KOPT-K1 (cell line): Measurements from ENCODE around the gene LAMC3.

ENCODE experiments used
- H3K27ac ChIP-seq: fragments of 200-600 bp; sonication (generic); 2 replicates; pipeline ENCODE4 v1.5.1; 2016; ENCODE audit warnings: antibody characterized with exemption, mild to moderate bottlenecking, low read depth, low read length; ENCODE audit not compliant: poor library complexity, severe bottlenecking
- H3K36me3 ChIP-seq: fragments of 200-600 bp; sonication (generic); 2 replicates; pipeline ENCODE4 v1.5.1; 2017; ENCODE audit warnings: antibody characterized with exemption, mild to moderate bottlenecking, low read length, moderate library complexity; ENCODE audit not compliant: insufficient read depth
- H3K9me3 ChIP-seq: fragments of 200-600 bp; sonication (generic); 2 replicates; pipeline ENCODE4 v1.5.1; 2017; ENCODE audit warnings: antibody characterized with exemption, low read length, mild to moderate bottlenecking; ENCODE audit not compliant: insufficient read depth, poor library complexity, severe bottlenecking

LAMC3 gene

DNA sequence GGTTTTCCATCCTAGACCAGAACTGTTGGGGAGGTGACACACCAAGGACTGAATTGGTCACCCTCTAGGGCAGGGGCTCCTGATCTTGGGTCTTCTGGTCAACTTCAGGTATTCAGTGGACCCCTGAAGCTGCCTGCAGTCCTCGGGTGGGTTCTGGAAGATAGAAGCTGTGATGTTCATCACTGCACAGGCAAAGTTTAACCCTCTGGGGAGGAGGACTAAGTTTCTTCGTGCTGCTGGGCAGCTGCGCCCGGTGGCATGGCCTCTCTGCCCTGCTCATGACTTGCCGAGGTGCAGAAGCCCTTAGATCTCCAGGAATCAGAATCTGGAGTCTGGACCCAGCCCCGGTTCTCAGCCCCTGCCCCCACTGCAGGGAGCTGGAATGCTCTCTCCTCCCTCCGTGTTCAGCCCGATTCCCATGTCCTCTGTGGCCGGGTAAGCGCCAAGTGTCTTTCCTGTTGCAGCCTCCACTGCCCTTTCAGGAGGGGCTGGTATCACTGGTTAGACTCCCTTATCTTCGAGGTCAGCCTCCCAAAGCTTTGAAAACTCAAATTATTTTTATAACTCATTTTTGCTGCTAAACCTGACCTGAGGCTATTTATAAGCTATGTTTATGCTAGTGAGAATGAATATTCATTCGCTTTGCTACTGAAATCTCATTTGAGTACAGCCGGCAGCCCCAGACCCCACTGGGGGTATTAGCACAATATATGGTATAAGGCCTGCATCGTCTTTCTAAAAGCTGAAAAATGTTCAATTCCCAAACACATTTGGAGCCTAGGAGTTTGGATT, 1.7 kb downstream of the LAMC3 start:
- Histone ChIP-seq H3K9me3 (no peaks in the 10 kb centered on the region), H3K27ac (no peak overlapping the region), H3K36me3 (no peaks in the 10 kb centered on the region)

DNA sequence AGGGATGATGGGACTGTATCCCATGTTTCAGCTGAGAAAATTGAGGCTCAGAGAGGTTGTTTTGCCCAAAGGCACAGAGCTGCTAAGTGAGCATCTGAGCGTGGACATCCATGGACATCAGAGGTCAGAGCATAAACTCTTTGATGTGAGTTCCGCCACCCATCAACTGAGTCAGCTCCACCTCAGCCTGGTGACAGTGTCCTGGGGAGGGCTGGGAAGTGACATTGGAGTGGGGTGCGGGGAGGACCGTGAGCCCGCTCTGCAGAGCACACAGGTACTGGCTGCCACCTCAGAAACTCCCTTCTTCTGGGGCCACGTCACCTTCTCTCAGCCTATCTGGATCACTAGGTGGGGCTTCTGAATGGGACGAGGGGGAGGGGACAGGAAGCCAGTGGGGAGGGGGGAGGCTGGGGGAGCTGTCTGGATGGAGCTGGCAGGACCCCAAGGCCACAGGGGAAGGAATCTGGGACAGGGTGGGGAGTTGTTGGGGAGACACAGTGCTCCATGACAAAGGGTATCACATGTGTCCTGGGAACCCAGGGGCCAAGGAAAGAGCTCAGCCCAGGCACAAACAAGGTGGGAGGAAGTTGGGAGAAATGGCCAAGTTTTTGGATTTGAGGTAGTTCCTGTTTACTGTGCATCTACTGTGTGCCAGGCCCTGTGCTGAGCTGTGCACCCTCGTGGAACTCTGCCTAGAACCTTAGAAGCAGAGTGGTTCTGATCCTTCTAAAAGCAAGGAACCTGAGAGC, 2.5 kb downstream of the LAMC3 start:
- no peak overlapping the region for H3K27ac ChIP-seq
- no peaks in the 10 kb centered on the region for H3K36me3 ChIP-seq

DNA sequence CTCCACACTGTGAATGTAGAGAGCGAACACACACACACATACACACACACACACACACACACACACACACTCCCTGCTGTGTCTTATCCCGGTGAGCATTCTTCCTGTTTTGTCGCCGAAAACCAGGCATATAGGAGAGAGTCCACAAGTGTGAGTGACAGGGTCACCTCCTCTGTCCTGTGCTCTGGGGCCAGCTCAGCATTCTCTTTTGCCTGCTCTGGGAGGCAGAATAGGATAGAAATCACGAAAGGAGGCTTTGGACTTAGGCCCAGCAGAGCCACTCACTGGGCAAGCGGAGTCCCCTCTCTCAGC, 3.0 kb downstream of the LAMC3 start:
- Histone ChIP-seq H3K9me3 (no peaks in the 10 kb centered on the region), H3K27ac (no peak overlapping the region), H3K36me3 (no peaks in the 10 kb centered on the region)

More for the DNA sequence above, 2.5 kb downstream of the LAMC3 start:
- H3K9me3 ChIP-seq: no peaks in the 10 kb centered on the region

DNA sequence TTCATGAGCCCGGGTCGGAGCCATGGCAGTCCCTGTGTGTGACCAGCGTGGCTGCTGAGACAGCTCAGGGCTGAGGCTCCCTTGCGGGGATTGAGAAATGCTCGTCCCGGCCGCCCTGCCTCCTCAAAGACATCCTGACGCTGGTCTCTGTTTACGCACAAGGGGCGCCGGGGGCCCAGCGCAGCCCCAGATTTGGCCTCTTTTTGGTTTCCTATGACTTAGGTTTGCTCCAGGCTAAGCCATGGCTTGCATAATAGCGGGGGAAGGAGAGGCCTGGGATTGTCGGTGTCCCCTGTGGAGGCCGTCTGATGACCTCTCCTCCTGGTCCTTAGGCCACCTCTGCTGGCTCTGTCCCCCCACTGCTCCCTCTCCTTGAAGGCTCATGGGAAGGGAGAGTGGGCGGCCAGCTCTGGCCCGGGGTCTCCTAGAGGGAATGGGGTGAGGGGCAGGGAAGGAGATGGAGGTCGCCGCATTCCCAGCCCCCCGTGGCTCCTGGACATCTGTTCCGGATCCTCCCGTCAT, 3.5 kb downstream of the LAMC3 start:
- Histone ChIP-seq H3K9me3 (no peaks in the 10 kb centered on the region), H3K27ac (no peak overlapping the region), H3K36me3 (no peaks in the 10 kb centered on the region)

DNA sequence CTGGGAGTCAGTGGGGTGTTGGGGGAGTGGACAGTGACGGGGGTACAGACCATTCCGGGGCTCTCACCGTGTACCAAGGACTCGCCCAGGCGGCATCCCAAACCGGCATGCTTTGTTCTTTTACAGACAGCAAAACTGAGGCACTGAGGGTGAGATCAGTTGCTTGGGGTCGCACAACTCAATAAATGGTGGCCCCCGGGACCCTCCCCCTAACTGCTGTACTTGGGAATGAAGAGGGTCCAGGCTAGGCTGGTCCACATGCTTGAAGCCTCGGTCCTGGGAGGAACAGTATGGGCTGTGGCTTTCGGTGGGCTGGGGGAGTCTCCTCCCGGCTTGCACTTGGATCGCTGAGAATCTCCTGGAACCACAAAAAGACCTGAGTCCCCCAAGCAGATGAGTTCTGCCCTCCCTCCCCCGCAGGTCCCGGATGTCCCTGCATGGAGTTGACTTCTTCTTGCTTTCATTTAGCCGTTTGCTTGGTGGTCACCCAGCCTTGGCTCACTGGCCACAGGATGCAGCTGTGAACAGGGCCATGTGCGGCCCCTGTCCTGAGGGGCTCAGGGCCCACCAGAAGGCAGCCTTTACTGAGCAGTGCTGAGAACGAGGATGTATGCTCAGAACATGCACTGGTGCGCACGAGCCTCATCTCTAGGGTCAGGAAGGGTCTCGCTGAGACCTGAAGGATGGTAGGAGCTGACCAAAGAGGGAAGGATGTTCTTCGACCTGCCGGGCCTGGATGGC, 4.2 kb downstream of the LAMC3 start:
- no peaks in the 10 kb centered on the region for H3K9me3 ChIP-seq
- H3K27ac ChIP-seq: no peak overlapping the region
- H3K36me3 ChIP-seq: no peaks in the 10 kb centered on the region

DNA sequence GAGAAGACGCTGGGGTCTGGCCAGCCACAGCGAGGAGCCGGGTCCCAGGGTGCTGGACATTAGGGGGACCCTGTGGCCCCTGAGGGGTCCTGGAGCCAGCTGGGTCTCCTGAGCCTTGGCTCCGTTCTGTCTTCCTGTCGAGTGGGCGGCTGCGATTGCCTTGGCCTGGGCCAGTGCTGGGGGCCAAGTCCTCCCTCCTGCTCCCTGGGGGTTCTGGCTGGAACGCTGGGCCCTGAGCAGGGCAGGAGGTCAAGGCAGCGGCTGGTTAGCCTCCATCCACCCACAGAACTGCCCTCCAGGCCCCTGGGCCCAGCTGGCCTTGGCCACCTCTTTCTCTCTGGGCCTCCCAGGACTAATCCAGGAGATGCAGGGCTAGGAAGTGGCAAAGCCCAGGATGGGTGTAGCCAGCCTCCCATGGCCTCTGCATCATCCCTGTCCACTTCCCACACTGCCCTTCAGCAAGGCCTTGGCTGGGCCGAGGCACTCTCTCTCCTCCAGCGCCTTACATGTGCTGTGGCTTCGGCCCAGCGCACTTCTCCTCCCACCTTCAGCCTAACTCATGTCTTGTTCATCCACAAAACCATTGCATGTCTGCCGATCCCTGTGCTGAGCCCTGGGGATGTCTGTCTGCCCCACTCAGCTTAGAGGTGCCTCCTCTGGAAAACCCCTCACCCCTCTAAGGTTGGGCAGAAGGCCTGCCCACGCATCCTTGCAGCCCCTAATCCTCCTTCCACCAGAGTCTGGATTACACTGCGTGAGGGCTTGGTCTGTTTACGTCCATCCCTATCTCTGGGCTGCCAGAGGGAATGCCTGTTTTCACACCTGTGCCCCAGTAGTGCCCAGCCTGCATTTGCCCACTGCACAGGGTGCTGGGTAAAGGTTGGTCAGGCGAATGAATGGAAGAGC, 5.0 kb downstream of the LAMC3 start:
- Histone ChIP-seq H3K27ac (no peak overlapping the region), H3K9me3 (no peaks in the 10 kb centered on the region), H3K36me3 (no peaks in the 10 kb centered on the region)

DNA sequence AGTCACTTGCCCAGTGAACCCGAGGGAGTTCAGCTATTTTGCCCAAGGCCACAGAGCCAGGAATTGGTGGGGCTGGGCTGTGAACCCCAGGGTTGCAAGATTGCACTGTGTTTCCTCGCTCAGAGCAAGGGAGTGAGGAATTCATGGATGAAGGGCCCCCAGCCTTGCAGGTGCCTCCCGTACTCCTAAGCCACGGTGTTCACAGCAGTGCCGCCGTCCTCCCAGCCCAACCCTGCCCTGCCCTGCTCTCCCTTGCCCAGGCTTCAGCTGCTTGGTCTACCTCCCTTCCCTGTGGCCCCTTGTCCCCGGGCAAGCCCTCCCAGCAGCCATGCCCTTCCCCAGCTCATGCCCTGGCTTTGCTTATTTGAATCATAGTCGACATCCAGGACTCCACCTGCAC, 6.1 kb downstream of the LAMC3 start:
- Histone ChIP-seq H3K27ac (no peak overlapping the region), H3K9me3 (no peaks in the 10 kb centered on the region), H3K36me3 (no peaks in the 10 kb centered on the region)

DNA sequence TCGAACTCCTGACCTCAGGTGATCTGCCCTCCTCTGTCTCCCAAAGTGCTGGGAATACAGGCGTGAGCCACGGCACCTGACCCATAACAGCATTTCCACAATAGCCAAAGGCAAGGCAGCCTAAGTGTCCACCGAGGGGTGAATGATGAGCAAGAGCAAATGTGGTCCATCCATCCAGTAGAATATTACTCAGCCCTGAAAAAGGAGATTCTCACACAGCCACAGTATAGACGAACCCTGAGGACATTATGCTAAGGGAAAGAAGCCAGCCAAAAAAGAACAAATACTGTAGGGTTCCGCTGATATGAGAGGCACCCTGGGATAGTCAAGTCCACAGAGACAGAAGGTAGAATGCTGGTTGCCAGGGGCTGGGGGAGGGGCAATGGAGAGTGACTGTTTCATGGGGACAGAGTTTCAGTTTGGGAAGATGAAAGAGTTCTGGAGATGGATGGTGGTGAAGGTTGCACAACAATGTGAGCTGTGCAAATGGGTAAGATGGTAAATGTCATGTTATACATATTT, 7.0 kb downstream of the LAMC3 start:
- Histone ChIP-seq H3K27ac (no peak overlapping the region), H3K36me3 (no peaks in the 10 kb centered on the region), H3K9me3 (no peaks in the 10 kb centered on the region)

DNA sequence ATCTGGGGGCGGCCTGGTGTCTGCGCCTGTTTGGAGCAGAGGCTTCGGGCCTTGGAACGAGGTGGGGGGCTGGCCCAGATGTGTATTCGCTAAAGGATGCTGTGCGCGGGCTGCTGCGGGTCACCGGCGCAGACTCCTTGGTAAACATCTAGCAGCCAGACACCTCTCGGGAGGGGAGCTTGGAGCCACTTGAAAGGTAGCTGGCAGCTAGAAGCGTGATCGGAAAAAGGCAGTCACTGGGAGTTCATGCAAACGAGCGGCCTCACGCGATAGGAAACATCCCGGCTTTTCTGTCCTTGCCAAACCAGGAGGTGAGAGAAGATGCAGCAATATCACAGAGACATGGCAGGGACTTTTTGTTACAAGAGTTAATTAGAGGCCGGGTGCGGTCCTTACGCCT, 8.1 kb downstream of the LAMC3 start:
- H3K27ac ChIP-seq: no peak overlapping the region
- H3K9me3 ChIP-seq: no peaks in the 10 kb centered on the region

DNA sequence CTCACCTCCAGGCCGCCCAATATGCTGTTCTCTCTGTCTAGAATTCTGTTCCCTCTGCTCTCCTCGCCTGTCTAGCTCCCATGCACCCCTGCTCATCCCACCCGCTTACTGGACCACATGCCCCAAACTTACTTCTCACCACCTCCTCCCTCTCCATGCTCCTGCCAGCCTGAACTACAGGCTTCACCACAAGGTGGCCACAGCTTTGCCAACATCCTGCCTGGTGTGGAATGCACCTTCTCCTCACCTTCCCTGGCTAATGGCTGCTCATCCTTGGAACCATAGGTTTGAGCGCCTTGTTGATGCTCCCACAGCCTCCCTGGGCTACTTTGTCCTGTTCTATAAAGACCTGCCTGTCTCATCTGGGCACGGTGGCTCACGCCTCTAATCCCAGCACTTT, 9.6 kb downstream of the LAMC3 start:
- no peaks in the 10 kb centered on the region for H3K36me3 ChIP-seq
- no peaks in the 10 kb centered on the region for H3K9me3 ChIP-seq
- no peak overlapping the region for H3K27ac ChIP-seq

More for the DNA sequence above, 8.1 kb downstream of the LAMC3 start:
- no peaks in the 10 kb centered on the region for H3K36me3 ChIP-seq

DNA sequence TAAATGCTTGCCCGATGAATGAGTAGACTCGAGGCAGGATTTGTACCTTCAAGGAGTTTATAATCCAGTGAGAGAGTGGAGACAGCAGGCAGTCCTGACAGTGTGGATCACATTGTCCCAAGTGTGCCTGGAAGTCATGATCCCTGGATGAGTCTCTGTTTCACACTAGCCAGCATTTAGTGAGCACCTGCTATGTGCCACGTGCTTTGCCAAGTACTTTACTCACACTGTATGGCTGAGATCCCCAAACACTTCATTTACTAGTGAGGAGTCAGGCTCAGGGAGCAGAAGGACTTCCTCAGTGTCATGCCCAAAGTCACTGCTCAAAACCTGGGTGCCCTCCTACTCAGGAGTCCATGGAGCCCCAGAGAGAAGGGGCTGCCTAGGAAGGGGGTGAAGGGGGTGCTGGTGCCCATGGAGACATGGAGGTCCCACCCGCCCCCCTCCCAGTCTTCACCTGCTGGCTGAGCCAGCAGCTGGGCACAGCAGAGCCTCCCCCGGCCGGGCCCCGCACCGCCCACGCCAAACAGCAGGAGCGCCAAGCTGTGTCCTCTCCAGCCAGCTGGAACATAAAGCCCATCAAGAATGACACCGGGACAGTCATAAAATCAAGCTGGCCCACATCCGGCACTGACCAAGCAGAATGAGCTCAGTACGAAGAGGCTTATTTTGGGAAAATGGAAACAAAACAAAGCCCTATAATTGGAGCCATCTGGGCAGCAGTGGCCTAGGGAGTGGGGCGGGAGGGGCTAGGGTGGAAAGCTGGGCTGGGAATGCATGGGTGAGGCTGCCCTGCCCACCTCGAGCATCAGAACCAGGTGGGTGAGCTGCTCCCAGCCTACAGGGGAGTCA, 10.6 kb downstream of the LAMC3 start:
- no peak overlapping the region for H3K27ac ChIP-seq
- H3K36me3 ChIP-seq: no peaks in the 10 kb centered on the region
- H3K9me3 ChIP-seq: no peaks in the 10 kb centered on the region

DNA sequence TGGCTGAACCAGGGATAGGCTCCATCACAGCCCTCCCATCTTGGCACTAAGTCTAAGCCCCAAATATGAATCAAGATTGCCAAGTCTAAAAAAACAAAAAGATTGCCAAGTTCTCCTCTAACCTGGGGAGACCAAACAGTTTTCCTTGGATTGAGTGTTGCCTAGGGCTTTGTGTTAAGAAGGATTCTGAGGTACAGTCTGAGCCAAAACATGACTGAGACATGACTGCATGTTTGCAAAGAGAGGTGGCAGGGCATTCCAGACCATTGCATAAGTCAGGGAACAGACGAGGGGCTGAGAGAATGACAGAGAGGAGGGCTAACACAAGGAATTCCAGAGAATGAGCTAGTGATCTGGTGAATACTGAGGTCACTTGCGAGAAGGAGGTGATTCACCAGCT, 11.4 kb downstream of the LAMC3 start:
- no peak overlapping the region for H3K27ac ChIP-seq
- no peaks in the 10 kb centered on the region for H3K36me3 ChIP-seq

DNA sequence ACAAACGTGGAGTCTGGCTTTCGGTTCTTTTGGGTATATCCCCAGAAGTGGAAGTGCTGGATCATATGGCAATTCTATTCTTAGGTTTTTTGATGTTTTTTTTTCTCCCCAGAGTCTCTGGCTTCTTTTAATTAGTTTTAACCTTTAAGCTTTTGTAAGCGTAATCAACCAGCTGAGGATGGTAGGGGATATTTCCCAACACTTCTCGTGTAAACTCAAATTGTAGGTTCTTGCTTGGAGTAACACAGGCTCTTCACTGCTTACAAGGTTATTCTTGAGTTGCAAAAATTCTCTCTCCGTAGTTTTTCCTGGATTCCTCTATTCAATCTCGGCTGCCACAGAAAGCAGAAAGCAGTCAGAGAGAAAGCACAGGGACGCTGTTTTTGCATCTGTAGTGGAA, 11.9 kb downstream of the LAMC3 start:
- Histone ChIP-seq H3K27ac (no peak overlapping the region), H3K36me3 (no peaks in the 10 kb centered on the region), H3K9me3 (no peaks in the 10 kb centered on the region)

More for the DNA sequence above, 11.4 kb downstream of the LAMC3 start:
- no peaks in the 10 kb centered on the region for H3K9me3 ChIP-seq
